NCI-H128 (cell line): ENCODE measurements around the gene PPFIA4.

Experiments
- DNase-seq: peaks from one replicate; lab custom pipeline; 2025; ENCODE audit not compliant: unreplicated experiment; lab: John Stamatoyannopoulos, UW

PPFIA4 gene

GRCh38 chr1:203098445-203098844, 72.2 kb downstream of the PPFIA4 start:
- DNase-seq, result no peak

GRCh38 chr1:203098914-203099520, 72.7 kb downstream of the PPFIA4 start:
- no peak for DNase-seq

GRCh38 chr1:203099805-203100515, 73.7 kb downstream of the PPFIA4 start:
- DNase-seq, result no peak

GRCh38 chr1:203100516-203100869, 74.2 kb downstream of the PPFIA4 start:
- no peak for DNase-seq

GRCh38 chr1:203101813-203102634, 75.7 kb downstream of the PPFIA4 start:
- DNase-seq, result no peak

- DNase-seq, result no peak
These were observed 76.9 kb downstream of the PPFIA4 start for GRCh38 chr1:203103216-203103615.

GRCh38 chr1:203103829-203104495, 77.7 kb downstream of the PPFIA4 start:
- DNase-seq, result no peak

- DNase-seq, result no peak
These were observed 78.6 kb downstream of the PPFIA4 start for GRCh38 chr1:203104789-203105390.

GRCh38 chr1:203112475-203112874, 86.2 kb downstream of the PPFIA4 start:
- no peak for DNase-seq

- DNase-seq, result no peak
These were observed 87.0 kb downstream of the PPFIA4 start for GRCh38 chr1:203113308-203113707.

- no peak for DNase-seq
These were observed 87.9 kb downstream of the PPFIA4 start for GRCh38 chr1:203114202-203114601.

- DNase-seq, result no peak
These were observed 90.0 kb downstream of the PPFIA4 start for GRCh38 chr1:203116091-203116820.

GRCh38 chr1:203117611-203118575, 91.6 kb downstream of the PPFIA4 start:
- DNase-seq, result peak; percentile 43

- DNase-seq, result no peak
These were observed 94.2 kb downstream of the PPFIA4 start for GRCh38 chr1:203120325-203121153.

GRCh38 chr1:203121186-203122015, 95.1 kb downstream of the PPFIA4 start:
- DNase-seq, result no peak

GRCh38 chr1:203122159-203122558, 95.9 kb downstream of the PPFIA4 start:
- DNase-seq, result no peak

GRCh38 chr1:203124011-203124410, 97.7 kb downstream of the PPFIA4 start:
- no peak for DNase-seq
